Mucosa of stomach (tissue), 1 donor: Measurements from ENCODE around the gene C3orf80.
"Not testable (repeated sequence)": the region's sequence is repeated elsewhere in the genome, so short reads cannot be mapped to it uniquely, and the experiment has no call there.

ENCODE experiments used
- H3K27me3 ChIP-seq: one replicate; pipeline ENCODE4 v1.7.0; 2013; ENCODE audit warnings: mild to moderate bottlenecking, low read length; ENCODE audit not compliant: control insufficient read depth, insufficient read depth
- H3K36me3 ChIP-seq: one replicate; pipeline ENCODE4 v1.7.0; 2013; ENCODE audit warnings: low read length; ENCODE audit not compliant: control insufficient read depth, insufficient read depth
- H3K4me1 ChIP-seq: one replicate; pipeline ENCODE4 v1.7.0; 2013; ENCODE audit warnings: mild to moderate bottlenecking, low read length; ENCODE audit not compliant: control insufficient read depth, insufficient read depth
- H3K4me3 ChIP-seq: one replicate; pipeline ENCODE4 v1.7.0; 2013; ENCODE audit warnings: low read length
- H3K9ac ChIP-seq: one replicate; pipeline ENCODE4 v1.7.0; 2013; ENCODE audit warnings: mild to moderate bottlenecking, low read length, moderate library complexity
- H3K9me3 ChIP-seq: one replicate; pipeline ENCODE4 v1.7.0; 2013; ENCODE audit warnings: mild to moderate bottlenecking, low read length, moderate library complexity; ENCODE audit not compliant: control insufficient read depth
- donor health status: Pancreatic carcinoma.

Gene C3orf80

DNA sequence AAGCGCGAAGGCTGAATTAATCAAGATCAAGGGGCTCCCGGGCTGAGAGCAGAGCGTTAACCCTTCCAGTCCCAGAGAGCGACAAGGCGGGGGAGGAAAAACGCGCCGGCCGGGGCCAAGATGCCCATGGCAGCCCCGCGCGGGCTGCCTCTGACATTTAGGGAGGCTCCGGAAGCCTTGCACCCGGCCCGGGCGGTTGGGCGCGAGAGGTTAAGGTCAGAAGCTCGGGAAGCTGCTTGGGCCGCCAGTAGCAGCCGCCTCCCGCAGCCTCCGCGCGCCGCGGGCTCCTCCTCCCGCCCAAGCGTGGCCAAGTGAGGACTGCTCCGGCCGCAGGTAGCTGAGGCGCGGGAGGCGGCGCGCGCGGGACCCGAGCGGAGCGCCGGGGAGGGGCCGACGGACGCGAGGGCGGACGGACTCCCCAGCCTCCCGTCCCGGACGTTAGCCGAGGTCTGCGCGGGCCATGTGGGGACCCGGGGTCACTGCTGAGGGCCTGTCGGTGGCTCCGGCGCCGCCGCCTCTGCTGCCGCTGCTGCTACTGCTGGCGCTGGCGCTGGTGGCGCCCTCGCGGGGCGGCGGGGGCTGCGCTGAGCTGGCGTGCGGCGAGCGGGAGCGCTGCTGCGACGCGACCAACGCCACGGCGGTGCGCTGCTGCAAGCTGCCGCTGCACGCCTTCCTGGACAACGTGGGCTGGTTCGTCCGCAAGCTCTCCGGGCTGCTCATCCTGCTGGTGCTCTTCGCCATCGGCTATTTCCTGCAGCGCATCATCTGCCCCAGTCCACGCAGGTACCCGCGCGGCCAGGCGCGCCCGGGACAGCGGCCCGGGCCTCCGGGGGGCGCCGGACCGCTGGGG lies at the start of gene C3orf80:
TSS of gene C3orf80 (plus strand) at position 247 of the 850 bp plus-strand sequence. CDS start at position 461, 214 bp downstream.
- H3K9me3 ChIP-seq, result no peaks in the 10 kb centered on the region
- H3K36me3 ChIP-seq, result no peaks in the 10 kb centered on the region
- H3K4me3 ChIP-seq, result peak within 1 kb of the TSS; percentile 39
- peaks cover 26% of the 10 kb centered on the region for H3K27me3 ChIP-seq
- H3K9ac ChIP-seq, result peak within 1 kb of the TSS; percentile 13
- peaks cover 11% of the 10 kb centered on the region for H3K4me1 ChIP-seq

DNA sequence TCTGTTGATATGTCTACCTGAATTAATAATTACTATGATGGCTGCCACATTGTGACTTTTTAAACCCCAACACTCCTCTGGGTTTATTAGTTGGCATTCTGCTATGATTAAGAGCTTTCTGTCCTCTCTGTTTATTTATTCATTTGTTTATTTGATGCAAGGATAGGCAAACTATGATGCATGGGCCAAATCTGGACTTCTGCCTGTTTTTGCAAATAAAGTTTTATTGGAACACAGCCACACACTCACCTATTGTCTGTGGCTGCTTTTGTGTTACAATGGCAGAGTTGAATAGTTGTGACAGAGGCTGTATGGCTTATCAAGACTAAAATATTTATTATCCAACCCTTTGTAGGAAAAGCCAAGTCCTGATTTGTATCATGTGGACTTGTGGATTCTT lies 48.3 kb upstream of the C3orf80 start:
- Histone ChIP-seq H3K4me1 (peaks cover 7% of the 10 kb centered on the region), H3K9ac (no peak overlapping the region), H3K9me3 (no peaks in the 10 kb centered on the region), H3K36me3 (no peaks in the 10 kb centered on the region), H3K4me3 (no peak overlapping the region), H3K27me3 (no peaks in the 10 kb centered on the region)

DNA sequence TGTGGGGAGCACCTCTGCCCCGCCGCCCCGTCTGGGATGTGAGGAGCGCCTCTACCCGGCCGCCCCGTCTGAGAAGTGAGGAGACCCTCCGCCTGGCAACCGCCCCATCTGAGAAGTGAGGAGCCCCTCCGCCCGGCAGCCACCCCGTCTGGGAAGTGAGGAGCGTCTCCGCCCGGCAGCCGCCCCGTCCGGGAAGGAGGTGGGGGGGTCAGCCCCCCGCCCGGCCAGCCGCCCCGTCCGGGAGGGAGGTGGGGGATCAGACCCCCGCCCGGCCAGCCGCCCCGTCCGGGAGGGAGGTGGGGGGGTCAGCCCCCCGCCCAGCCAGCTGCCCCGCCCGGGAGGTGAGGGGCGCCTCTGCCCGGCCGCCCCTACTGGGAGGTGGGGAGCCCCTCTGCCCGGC lies 46.6 kb upstream of the C3orf80 start:
- H3K36me3 ChIP-seq, H3K9me3 ChIP-seq, H3K4me1 ChIP-seq, H3K27me3 ChIP-seq, H3K4me3 ChIP-seq, H3K9ac ChIP-seq: not testable (repeated sequence)

DNA sequence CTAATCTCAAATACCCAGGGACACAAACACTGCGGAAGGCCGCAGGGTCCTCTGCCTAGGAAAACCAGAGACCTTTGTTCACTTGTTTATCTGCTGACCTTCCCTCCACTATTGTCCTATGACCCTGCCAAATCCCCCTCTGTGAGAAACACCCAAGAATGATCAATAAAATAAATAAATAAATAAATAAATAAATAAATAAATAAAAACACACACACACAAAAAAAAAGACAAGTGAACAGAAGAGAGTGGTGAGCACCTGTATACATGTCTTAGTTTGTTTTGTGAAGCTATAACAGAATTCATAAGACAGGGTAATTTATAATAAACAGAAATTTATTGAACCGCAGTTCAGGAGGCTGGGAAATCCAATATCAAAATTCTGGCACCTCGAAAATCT lies 45.8 kb upstream of the C3orf80 start:
- H3K4me1 ChIP-seq, result peaks cover 11% of the 10 kb centered on the region
- not testable (repeated sequence) for H3K4me3 ChIP-seq, H3K9ac ChIP-seq, H3K27me3 ChIP-seq, H3K36me3 ChIP-seq, H3K9me3 ChIP-seq

DNA sequence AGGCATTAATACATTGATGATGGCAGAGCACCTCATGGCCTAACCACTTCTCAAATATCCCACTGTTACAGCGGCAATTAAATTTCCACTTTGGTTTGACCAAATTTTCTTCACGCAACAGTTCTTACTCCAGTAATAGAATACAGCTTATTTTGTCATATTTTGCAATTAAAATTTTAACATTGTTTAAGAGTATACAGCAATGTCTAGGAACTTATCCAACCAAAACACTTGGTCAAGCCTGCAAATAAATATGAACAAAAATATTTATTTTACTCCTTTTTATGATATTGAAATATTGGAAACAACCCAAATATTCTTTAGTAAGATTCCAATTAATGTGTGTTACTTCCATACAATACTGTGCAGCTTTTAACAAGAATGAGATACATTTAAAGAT lies 45.3 kb upstream of the C3orf80 start:
- Histone ChIP-seq H3K9ac (no peak overlapping the region), H3K4me3 (no peak overlapping the region), H3K36me3 (no peaks in the 10 kb centered on the region), H3K9me3 (no peaks in the 10 kb centered on the region), H3K27me3 (no peaks in the 10 kb centered on the region), H3K4me1 (peaks cover 13% of the 10 kb centered on the region)

DNA sequence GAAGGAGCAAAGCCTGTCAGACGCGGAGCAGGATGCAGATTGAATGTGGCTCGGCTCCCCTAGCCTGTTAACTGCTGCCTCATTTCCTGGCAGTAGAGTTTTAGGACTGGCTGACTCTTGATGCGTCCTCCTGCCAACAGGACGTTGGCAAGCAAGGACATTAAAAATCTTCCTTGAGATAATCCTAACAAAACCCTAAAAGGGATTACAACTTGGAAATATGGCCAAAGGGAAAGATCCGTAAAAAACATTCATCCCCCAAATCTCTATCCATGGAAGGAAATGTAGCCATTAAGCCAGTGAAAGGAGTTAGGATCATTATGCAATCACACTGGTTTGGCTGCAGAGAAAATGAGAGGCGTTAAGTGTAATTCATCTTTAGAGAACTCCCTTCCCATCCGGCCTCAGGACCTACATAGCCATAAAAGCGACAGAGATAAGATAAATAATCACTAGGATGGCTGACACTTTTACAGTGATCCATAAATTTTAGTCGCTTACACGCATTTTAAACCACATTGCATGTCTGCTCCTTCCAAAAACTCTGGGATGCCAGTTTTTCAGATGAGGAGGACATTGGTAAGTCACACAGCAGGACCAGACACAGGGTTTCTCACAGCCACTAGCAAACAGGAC lies 44.5 kb upstream of the C3orf80 start:
- H3K4me3 ChIP-seq, result no peak overlapping the region
- no peak overlapping the region for H3K9ac ChIP-seq
- H3K27me3 ChIP-seq, result no peaks in the 10 kb centered on the region
- no peaks in the 10 kb centered on the region for H3K9me3 ChIP-seq
- no peaks in the 10 kb centered on the region for H3K36me3 ChIP-seq
- H3K4me1 ChIP-seq, result peaks cover 14% of the 10 kb centered on the region

DNA sequence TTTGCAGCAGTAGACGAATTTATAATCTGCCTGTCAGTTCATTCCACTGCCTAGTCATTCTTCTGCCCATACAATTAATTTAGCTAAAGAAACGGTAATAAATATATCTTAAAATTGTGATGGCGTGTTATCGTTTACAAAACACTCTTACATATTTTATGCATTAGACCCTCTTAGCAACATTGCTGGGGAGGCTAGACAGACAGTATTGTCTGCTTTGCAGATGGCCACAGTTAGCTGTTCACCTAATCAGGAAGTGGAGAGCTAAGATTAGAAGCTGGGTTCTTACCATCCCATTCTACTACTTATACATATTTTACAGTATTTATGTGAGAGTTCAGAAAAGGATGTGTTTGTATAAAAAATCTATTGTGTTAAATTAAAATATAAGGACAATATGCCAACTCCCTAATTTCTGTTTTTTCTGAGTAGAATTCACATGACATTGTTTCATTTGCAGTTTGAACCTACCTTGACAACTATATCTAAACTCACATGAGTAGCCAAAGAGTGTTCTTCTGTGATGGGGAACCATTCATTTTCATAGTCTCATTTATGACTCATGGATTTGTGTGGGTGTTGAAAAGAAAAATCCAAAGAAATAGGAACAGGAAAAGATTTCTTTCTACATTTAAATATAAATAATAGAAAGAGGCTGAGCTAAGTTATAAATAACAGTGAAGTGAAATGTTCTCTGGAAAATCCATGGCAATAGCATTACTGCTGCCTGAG lies 41.7 kb upstream of the C3orf80 start:
- Histone ChIP-seq H3K27me3 (no peaks in the 10 kb centered on the region), H3K4me1 (peaks cover 30% of the 10 kb centered on the region), H3K36me3 (no peaks in the 10 kb centered on the region), H3K9me3 (no peaks in the 10 kb centered on the region), H3K4me3 (no peak overlapping the region), H3K9ac (no peak overlapping the region)

DNA sequence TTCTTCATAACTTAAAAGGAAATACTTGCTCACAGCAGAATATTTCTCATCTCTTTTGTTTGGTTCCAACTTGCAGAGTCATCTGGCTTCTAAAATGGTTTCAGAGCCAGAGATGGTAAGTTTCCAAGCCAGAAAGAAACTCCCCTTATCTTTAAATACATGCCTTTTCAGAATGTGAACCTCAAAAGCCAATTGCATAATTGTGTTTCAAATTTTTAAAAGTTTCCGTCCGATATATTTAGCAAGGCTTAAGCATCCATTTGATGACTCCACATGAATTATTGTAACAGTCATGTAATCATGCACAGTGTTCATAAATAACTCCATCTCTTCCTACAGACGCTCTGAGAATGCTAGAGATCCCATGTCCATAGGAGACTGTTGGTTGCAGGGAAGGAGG lies 40.6 kb upstream of the C3orf80 start:
- Histone ChIP-seq H3K4me1 (peaks cover 30% of the 10 kb centered on the region), H3K9me3 (no peaks in the 10 kb centered on the region), H3K4me3 (no peak overlapping the region), H3K9ac (no peak overlapping the region), H3K27me3 (no peaks in the 10 kb centered on the region), H3K36me3 (no peaks in the 10 kb centered on the region)

DNA sequence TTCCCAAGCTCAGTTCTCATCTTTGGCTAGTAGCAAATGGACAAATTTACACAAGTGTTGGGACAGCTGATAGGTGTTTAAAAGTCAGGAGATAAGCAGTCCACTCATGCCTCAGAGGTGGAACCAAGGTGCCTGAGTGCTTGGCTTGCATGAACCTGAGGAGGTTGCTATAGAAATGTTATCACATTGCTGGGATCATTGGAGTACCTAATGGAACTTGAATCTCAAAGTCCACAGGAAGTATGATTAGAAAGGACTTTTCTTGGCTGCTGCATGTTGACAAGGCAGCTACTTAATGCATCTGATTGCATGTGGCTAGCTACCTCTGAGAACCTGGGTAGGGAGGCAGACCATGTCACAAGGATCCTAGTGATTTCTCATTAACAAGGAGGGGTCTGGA lies 39.5 kb upstream of the C3orf80 start:
- H3K4me3 ChIP-seq, result no peak overlapping the region
- peaks cover 30% of the 10 kb centered on the region for H3K4me1 ChIP-seq
- no peaks in the 10 kb centered on the region for H3K27me3 ChIP-seq
- no peaks in the 10 kb centered on the region for H3K9me3 ChIP-seq
- no peak overlapping the region for H3K9ac ChIP-seq
- no peaks in the 10 kb centered on the region for H3K36me3 ChIP-seq

DNA sequence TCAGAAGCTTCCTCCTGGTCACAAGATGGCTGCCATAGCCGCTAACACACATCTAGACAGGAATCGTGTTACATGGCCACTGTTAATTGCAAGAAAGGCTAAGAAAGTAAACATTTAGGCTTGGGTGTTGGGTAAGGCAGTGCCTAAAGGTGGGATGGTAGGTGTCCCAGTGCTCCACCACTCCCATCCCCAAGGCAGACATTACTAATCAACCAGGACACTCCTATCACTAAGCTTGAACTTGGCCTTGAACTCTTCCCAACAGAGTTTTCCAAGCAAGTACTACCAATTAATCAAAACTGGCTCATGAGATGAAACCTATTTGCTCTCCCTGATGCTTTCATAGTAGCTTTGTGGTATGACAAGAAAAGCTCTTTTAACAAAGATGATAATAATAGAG lies 37.9 kb upstream of the C3orf80 start:
- H3K36me3 ChIP-seq, result no peaks in the 10 kb centered on the region
- H3K27me3 ChIP-seq, result no peaks in the 10 kb centered on the region

DNA sequence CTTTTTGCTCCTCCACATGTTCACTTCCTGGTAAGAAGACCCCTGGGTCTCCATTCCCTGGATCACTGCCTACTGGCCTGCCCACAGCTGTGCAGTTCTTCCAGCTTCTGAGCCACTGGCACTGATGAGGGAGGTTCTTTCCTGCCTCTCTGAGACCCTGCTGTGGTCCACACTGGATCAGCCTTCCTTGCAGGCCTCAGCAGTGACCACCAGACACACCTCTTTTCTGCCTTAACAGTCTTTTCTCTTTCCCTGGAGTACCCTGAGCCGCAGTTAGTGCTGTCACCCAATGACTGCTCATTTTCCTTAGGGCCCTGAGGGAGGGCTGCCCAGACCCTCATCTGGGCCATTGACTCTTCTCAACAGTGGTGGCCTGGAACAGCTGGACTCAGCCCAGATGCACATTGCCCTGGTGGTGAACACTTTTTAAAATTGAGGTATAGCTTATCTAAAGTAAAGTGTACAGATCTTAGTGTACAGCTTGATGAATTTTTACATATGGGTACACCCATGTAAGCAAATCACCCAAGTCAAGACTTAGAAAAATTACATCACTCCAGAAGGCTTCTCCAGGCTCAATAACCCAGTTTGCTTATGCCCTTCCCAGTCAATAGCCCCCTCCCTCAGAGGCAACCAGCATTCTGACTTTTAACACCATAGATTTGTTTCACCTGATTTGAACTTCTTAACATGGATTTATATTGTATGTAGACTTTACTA lies 32.8 kb upstream of the C3orf80 start:
- Histone ChIP-seq H3K4me3 (no peak overlapping the region), H3K9ac (no peak overlapping the region), H3K27me3 (no peaks in the 10 kb centered on the region), H3K36me3 (no peaks in the 10 kb centered on the region), H3K4me1 (peaks cover 22% of the 10 kb centered on the region), H3K9me3 (no peaks in the 10 kb centered on the region)

More for the DNA sequence above, 37.9 kb upstream of the C3orf80 start:
- Histone ChIP-seq H3K4me1 (peaks cover 34% of the 10 kb centered on the region), H3K9ac (no peak overlapping the region), H3K9me3 (no peaks in the 10 kb centered on the region), H3K4me3 (no peak overlapping the region)
